ENCODE measurements around the gene SAFB.

DNA sequence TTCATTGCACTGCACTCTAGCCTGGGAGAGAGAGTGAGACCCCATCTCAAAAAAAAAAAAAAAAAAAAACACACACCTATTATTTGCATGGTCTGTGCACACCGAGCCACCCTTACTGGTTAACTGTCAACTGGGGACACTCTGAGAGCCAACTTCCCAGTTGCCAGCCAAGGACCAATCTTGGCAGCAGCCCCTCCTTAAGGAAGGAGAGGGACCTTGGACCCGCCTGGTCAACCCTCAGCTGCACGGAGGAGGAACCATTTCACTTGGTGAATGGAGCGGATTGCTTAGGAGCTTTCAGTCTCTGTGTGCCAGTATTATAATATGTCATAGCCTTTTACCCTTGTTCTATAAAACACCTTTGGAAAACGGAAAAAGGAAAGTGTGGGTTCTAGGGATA lies 32.5 kb downstream of the SAFB start:
- TF ChIP-seq, protein P1, sequence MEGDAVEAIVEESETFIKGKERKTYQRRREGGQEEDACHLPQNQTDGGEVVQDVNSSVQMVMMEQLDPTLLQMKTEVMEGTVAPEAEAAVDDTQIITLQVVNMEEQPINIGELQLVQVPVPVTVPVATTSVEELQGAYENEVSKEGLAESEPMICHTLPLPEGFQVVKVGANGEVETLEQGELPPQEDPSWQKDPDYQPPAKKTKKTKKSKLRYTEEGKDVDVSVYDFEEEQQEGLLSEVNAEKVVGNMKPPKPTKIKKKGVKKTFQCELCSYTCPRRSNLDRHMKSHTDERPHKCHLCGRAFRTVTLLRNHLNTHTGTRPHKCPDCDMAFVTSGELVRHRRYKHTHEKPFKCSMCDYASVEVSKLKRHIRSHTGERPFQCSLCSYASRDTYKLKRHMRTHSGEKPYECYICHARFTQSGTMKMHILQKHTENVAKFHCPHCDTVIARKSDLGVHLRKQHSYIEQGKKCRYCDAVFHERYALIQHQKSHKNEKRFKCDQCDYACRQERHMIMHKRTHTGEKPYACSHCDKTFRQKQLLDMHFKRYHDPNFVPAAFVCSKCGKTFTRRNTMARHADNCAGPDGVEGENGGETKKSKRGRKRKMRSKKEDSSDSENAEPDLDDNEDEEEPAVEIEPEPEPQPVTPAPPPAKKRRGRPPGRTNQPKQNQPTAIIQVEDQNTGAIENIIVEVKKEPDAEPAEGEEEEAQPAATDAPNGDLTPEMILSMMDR (IDR thresholded peaks at IDR 0.05 in 2 of 3, conservative IDR thresholded peaks at IDR 0.05 in 1 of 3; ENCODE audit: borderline replicate concordance in 1 of 3, insufficient read depth in 1 of 3, low read depth in 2 of 3, low read length in 2 of 3), result no peak
- TF ChIP-seq POLR2A (IDR thresholded peaks at IDR 0.05; ENCODE audit: borderline replicate concordance, extremely low read depth, insufficient read depth, insufficient read length) (no peak), JUND (IDR thresholded peaks at IDR 0.05) (no peak)
